Osteoblast (primary cell): ENCODE measurements around the gene TCF4. TPM values are rescaled to one million over a fixed set of nuclear protein-coding genes. Genes with fewer than 3 reads are reported as not detected.

Experiments used
- DNase-seq: peaks from one replicate; pipeline ENCODE4 v3.0.0; 2011; ENCODE audit warnings: low spot score, mixed read lengths; ENCODE audit not compliant: insufficient read length; ENCODE audit errors: missing footprints
- H2AFZ ChIP-seq: 2 replicates; pipeline ENCODE4 v1.6.0; 2011; ENCODE audit warnings: mild to moderate bottlenecking, low read length
- H3K27ac ChIP-seq: 2 replicates; pipeline ENCODE4 v1.5.1; 2011; ENCODE audit warnings: mild to moderate bottlenecking, low read depth, low read length, moderate library complexity
- H3K27me3 ChIP-seq: 2 replicates; pipeline ENCODE4 v1.6.0; 2012; ENCODE audit warnings: mild to moderate bottlenecking, control low read depth, inconsistent platforms, low read length, moderate library complexity; ENCODE audit not compliant: insufficient read depth
- H3K36me3 ChIP-seq: 2 replicates; pipeline ENCODE4 v1.5.1; 2011; ENCODE audit warnings: mild to moderate bottlenecking, low read length, control low read depth, moderate library complexity; ENCODE audit not compliant: insufficient read depth
- H3K4me1 ChIP-seq: 2 replicates; pipeline ENCODE4 v1.5.1; 2011; ENCODE audit warnings: mild to moderate bottlenecking, low read length, control low read depth, moderate library complexity; ENCODE audit not compliant: insufficient read depth
- H3K4me2 ChIP-seq: 2 replicates; pipeline ENCODE4 v1.6.0; 2011; ENCODE audit warnings: mild to moderate bottlenecking, low read length; ENCODE audit not compliant: insufficient read depth
- H3K4me3 ChIP-seq: fragments of 200-600 bp; sonication (generic); 3 replicates; pipeline ENCODE4 v1.5.1; 2012; ENCODE audit warnings: mild to moderate bottlenecking, low read length, inconsistent platforms; ENCODE audit not compliant: insufficient read depth
- H3K79me2 ChIP-seq: 2 replicates; pipeline ENCODE4 v1.6.0; 2012; ENCODE audit warnings: mild to moderate bottlenecking, low read length, control low read depth, inconsistent platforms; ENCODE audit not compliant: insufficient read depth
- H3K9me3 ChIP-seq: 2 replicates; pipeline ENCODE4 v1.5.1; 2011; ENCODE audit warnings: low read depth, low read length, control low read depth
- H4K20me1 ChIP-seq: 2 replicates; pipeline ENCODE4 v1.6.0; 2012; ENCODE audit warnings: mild to moderate bottlenecking, low read length, control low read depth; ENCODE audit not compliant: insufficient read depth
- total RNA-seq: library from RNA; depleted of rRNA; stranded (reverse); fragments of >200 nt; gene quantifications from 2 replicates; pipeline ENCODE4 v1.2.3, GENCODE V29; 2012
- TF ChIP-seq, protein P1 (sequence below): IDR thresholded peaks from 2 replicates; pipeline ENCODE4 v1.5.1; 2011; ENCODE audit warnings: mild to moderate bottlenecking, low read depth, low read length, moderate library complexity; ENCODE audit errors: extremely low read depth

TCF4 gene
- total RNA-seq, 1 donor: 87.2 TPM

DNA sequence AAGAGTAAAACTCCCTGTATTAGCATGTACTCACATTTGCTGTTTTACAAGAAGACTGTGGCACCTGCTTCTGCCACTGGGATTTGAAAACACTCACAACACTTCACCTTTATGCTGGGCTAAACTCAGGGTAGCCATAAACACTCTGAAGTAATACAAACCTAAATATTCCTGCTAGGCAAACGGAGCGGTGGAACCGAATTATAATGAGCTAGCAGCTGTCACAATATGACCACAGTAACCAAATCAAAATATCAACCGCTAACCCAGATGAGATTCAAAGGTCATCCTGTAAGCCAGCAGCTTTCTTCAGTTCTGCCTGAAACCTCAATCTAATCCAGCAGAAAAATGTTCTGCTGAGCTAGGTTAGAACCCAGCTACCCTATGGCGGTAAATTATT, 132.1 kb downstream of the TCF4 start:
- no peaks in the 10 kb centered on the region for H3K27me3 ChIP-seq
- TF ChIP-seq, protein P1, sequence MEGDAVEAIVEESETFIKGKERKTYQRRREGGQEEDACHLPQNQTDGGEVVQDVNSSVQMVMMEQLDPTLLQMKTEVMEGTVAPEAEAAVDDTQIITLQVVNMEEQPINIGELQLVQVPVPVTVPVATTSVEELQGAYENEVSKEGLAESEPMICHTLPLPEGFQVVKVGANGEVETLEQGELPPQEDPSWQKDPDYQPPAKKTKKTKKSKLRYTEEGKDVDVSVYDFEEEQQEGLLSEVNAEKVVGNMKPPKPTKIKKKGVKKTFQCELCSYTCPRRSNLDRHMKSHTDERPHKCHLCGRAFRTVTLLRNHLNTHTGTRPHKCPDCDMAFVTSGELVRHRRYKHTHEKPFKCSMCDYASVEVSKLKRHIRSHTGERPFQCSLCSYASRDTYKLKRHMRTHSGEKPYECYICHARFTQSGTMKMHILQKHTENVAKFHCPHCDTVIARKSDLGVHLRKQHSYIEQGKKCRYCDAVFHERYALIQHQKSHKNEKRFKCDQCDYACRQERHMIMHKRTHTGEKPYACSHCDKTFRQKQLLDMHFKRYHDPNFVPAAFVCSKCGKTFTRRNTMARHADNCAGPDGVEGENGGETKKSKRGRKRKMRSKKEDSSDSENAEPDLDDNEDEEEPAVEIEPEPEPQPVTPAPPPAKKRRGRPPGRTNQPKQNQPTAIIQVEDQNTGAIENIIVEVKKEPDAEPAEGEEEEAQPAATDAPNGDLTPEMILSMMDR: no peak
- H3K4me3 ChIP-seq: no peak overlapping the region
- H3K36me3 ChIP-seq: peaks cover 14% of the 10 kb centered on the region
- H3K27ac ChIP-seq: no peak overlapping the region
- no peaks in the 10 kb centered on the region for H4K20me1 ChIP-seq
- H3K4me2 ChIP-seq: no peak overlapping the region
- DNase-seq: no peak
- H2AFZ ChIP-seq: peak overlapping the region; percentile 25
- H3K79me2 ChIP-seq: peaks cover 36% of the 10 kb centered on the region
- H3K4me1 ChIP-seq: no peaks in the 10 kb centered on the region
- H3K9me3 ChIP-seq: no peaks in the 10 kb centered on the region

DNA sequence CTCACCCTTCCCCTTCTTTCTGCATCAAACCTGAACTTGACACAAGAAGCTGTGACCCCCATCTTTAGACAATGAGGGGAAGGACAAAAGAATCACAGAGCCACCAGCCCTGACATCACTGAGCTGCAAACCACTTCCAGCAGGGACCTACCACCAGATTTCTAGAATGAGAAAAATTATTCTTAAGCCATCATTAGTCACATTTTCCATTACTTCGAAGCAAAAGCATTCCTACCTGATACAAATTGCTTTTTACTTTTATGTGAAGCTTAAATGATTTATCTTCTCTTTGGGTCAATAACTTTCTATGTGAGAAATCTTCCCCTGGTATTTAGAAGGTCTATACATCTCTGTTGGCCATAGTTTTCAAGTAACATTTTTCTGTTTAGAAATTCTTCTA, 134.8 kb downstream of the TCF4 start:
- Histone ChIP-seq H3K36me3 (no peaks in the 10 kb centered on the region), H3K4me2 (no peak overlapping the region), H3K4me1 (no peaks in the 10 kb centered on the region), H2AFZ (no peak overlapping the region), H3K27ac (no peak overlapping the region), H3K9me3 (no peaks in the 10 kb centered on the region), H4K20me1 (no peaks in the 10 kb centered on the region), H3K27me3 (no peaks in the 10 kb centered on the region), H3K79me2 (peaks cover 56% of the 10 kb centered on the region), H3K4me3 (no peak overlapping the region)
- TF ChIP-seq, protein P1: no peak
- no peak for DNase-seq

- H4K20me1 ChIP-seq: no peaks in the 10 kb centered on the region
- no peaks in the 10 kb centered on the region for H3K9me3 ChIP-seq
- H3K27me3 ChIP-seq: no peaks in the 10 kb centered on the region
- H3K27ac ChIP-seq: no peak overlapping the region
- H3K4me3 ChIP-seq: no peak overlapping the region
- DNase-seq: peak; percentile 34
- peaks cover 57% of the 10 kb centered on the region for H3K79me2 ChIP-seq
- no peak overlapping the region for H3K4me2 ChIP-seq
- no peak overlapping the region for H2AFZ ChIP-seq
- TF ChIP-seq, protein P1: no peak
- no peaks in the 10 kb centered on the region for H3K4me1 ChIP-seq
- no peaks in the 10 kb centered on the region for H3K36me3 ChIP-seq
Observed at GRCh38 chr18:55452123-55452611, 135.8 kb downstream of the TCF4 start.

DNA sequence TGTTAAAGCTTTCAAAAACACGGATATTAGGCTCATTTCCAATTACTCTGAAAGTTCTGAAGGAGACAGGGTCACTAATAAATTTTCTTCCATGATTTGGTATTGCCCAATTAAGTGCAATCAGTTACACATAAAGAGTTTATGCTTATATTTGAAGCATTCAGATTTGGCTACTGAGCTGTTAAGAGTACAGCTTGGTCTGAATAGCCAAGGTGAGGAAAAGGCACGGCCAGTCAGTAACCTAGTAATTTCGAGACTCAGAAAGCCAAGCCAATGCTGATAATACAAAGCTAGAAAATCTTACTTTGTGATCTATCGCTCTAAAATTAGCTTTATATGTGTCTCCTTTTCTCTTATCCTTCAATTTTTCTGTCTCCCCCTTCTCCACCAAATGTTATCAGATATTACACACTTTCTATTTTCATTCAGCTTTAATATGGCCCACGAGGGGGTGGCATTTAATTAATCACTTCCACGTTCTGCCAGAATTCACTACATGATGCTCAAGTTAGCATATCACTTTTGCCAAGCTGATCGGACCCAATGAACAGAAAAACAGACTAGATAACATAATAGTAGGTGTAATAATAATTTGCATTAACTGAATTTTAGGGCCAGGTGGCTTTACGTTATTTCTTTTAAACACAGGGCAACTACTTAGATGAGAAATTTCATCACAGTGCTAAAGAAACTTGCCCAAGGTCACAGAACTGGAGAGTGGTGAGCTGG, 138.4 kb downstream of the TCF4 start:
- Histone ChIP-seq H3K27me3 (no peaks in the 10 kb centered on the region), H2AFZ (no peak overlapping the region), H3K4me1 (no peaks in the 10 kb centered on the region), H3K4me3 (no peak overlapping the region), H3K9me3 (no peaks in the 10 kb centered on the region), H4K20me1 (peaks cover 1% of the 10 kb centered on the region), H3K36me3 (no peaks in the 10 kb centered on the region), H3K27ac (no peak overlapping the region), H3K4me2 (no peak overlapping the region), H3K79me2 (peaks cover 64% of the 10 kb centered on the region)
- TF ChIP-seq, protein P1: no peak
- no peak for DNase-seq
